ENCODE measurements around the gene MACROD2.
"Not testable (repeated sequence)": the region's sequence is repeated elsewhere in the genome, so short reads cannot be mapped to it uniquely, and the experiment has no call there.

MACROD2 gene

GRCh38 chr20:14264869-14265268 lies 269.6 kb downstream of the MACROD2 start:
- no peak for DNase-seq (ENCODE audit: low read depth, low spot score)

GRCh38 chr20:14266246-14266645 lies 270.9 kb downstream of the MACROD2 start:
- DNase-seq (ENCODE audit: low read depth, low spot score), result no peak

- DNase-seq (ENCODE audit: low read depth, low spot score), result not testable (repeated sequence)
Measured at GRCh38 chr20:14270751-14271150, 275.4 kb downstream of the MACROD2 start.

- DNase-seq (ENCODE audit: low read depth, low spot score), result no peak
Measured at GRCh38 chr20:14282140-14282539, 286.8 kb downstream of the MACROD2 start.

GRCh38 chr20:14284443-14284842 lies 289.1 kb downstream of the MACROD2 start:
- DNase-seq (ENCODE audit: low read depth, low spot score), result no peak

- no peak for DNase-seq (ENCODE audit: low read depth, low spot score)
Measured at GRCh38 chr20:14288341-14289330, 293.3 kb downstream of the MACROD2 start.

GRCh38 chr20:14291502-14291901 lies 296.2 kb downstream of the MACROD2 start:
- DNase-seq (ENCODE audit: low read depth, low spot score), result no peak

- DNase-seq (ENCODE audit: low read depth, low spot score), result no peak
Measured at GRCh38 chr20:14295238-14295637, 299.9 kb downstream of the MACROD2 start.

GRCh38 chr20:14295770-14296309 lies 300.5 kb downstream of the MACROD2 start:
- DNase-seq (ENCODE audit: low read depth, low spot score), result no peak

- no peak for DNase-seq (ENCODE audit: low read depth, low spot score)
Measured at GRCh38 chr20:14299831-14300230, 304.5 kb downstream of the MACROD2 start.

GRCh38 chr20:14303106-14303505 lies 307.8 kb downstream of the MACROD2 start:
- DNase-seq (ENCODE audit: low read depth, low spot score), result no peak

- no peak for DNase-seq (ENCODE audit: low read depth, low spot score)
Measured at GRCh38 chr20:14303651-14304050, 308.3 kb downstream of the MACROD2 start.

- DNase-seq (ENCODE audit: low read depth, low spot score), result no peak
Measured at GRCh38 chr20:14304472-14304871, 309.2 kb downstream of the MACROD2 start.

GRCh38 chr20:14307956-14308355 lies 312.6 kb downstream of the MACROD2 start:
- DNase-seq (ENCODE audit: low read depth, low spot score), result no peak

GRCh38 chr20:14310977-14311627 lies 315.8 kb downstream of the MACROD2 start:
- DNase-seq (ENCODE audit: low read depth, low spot score), result no peak

- no peak for DNase-seq (ENCODE audit: low read depth, low spot score)
Measured at GRCh38 chr20:14312001-14312400, 316.7 kb downstream of the MACROD2 start.

- no peak for DNase-seq (ENCODE audit: low read depth, low spot score)
Measured at GRCh38 chr20:14313341-14314020, 318.2 kb downstream of the MACROD2 start.

GRCh38 chr20:14319704-14320103 lies 324.4 kb downstream of the MACROD2 start:
- DNase-seq (ENCODE audit: low read depth, low spot score), result no peak

- no peak for DNase-seq (ENCODE audit: low read depth, low spot score)
Measured at GRCh38 chr20:14331646-14332045, 336.3 kb downstream of the MACROD2 start.

- DNase-seq (ENCODE audit: low read depth, low spot score), result no peak
Measured at GRCh38 chr20:14332866-14333265, 337.6 kb downstream of the MACROD2 start.

- DNase-seq (ENCODE audit: low read depth, low spot score), result no peak
Measured at GRCh38 chr20:14333721-14334120, 338.4 kb downstream of the MACROD2 start.
